Measurements from ENCODE around the gene MTFR1L.

Gene MTFR1L

GRCh38 chr1:25792115-25792514, 27.6 kb upstream of the MTFR1L start:
- no peak for DNase-seq

- no peak for DNase-seq
Observed at GRCh38 chr1:25793585-25794170, 26.1 kb upstream of the MTFR1L start.

- DNase-seq: no peak
Observed at GRCh38 chr1:25794325-25794724, 25.4 kb upstream of the MTFR1L start.

- DNase-seq: no peak
Observed at GRCh38 chr1:25795211-25795610, 24.5 kb upstream of the MTFR1L start.

- no peak for DNase-seq
Observed at GRCh38 chr1:25795946-25796810, 23.6 kb upstream of the MTFR1L start.

- no peak for DNase-seq
Observed at GRCh38 chr1:25796811-25797458, 22.8 kb upstream of the MTFR1L start.

GRCh38 chr1:25797939-25798338, 21.8 kb upstream of the MTFR1L start:
- DNase-seq: no peak

GRCh38 chr1:25798666-25799351, 20.9 kb upstream of the MTFR1L start:
- DNase-seq: no peak

GRCh38 chr1:25799352-25799934, 20.3 kb upstream of the MTFR1L start:
- no peak for DNase-seq

- peak; percentile 88 for DNase-seq
Observed at GRCh38 chr1:25799935-25800702, 19.6 kb upstream of the MTFR1L start, which contains the start of gene SELENON. SELENON (plus strand) TSS chr1:25800193; CDS start chr1:25800231, 38 bp downstream.

- DNase-seq: no peak
Observed at GRCh38 chr1:25800703-25801377, 18.9 kb upstream of the MTFR1L start.

GRCh38 chr1:25802915-25803314, 16.8 kb upstream of the MTFR1L start:
- DNase-seq: no peak

- no peak for DNase-seq
Observed at GRCh38 chr1:25803368-25803767, 16.4 kb upstream of the MTFR1L start.

- DNase-seq: peak; percentile 20
Observed at GRCh38 chr1:25804244-25804963, 15.3 kb upstream of the MTFR1L start.

GRCh38 chr1:25804964-25805862, 14.5 kb upstream of the MTFR1L start:
- peak; percentile 13 for DNase-seq

GRCh38 chr1:25805863-25806225, 13.9 kb upstream of the MTFR1L start:
- peak; percentile 74 for DNase-seq

- peak; percentile 65 for DNase-seq
Observed at GRCh38 chr1:25806418-25806817, 13.3 kb upstream of the MTFR1L start.

GRCh38 chr1:25807480-25808390, 12.0 kb upstream of the MTFR1L start:
- peak; percentile 23 for DNase-seq
